A549 (cell line): ENCODE measurements around the gene VOPP1.

ENCODE experiments used
- CTCF ChIP-seq: fragments of >200 bp; sonication (Bioruptor Twin); formaldehyde crosslinking; IDR thresholded peaks from 3 replicates; pipeline ENCODE4 v1.5.1; 2016
- MAX ChIP-seq: IDR thresholded peaks from 2 replicates; pipeline ENCODE4 v1.6.1; 2012
- PHF8 ChIP-seq: fragments of 200-600 bp; sonication (generic); IDR thresholded peaks from 2 replicates; pipeline ENCODE4 v1.6.1; 2016; ENCODE audit warnings: low read depth, mild to moderate bottlenecking, antibody characterized with exemption, moderate library complexity, borderline replicate concordance
- POLR2A ChIP-seq: IDR thresholded peaks from 2 replicates; pipeline ENCODE4 v1.6.1; 2012; ENCODE audit warnings: mild to moderate bottlenecking, low read length
- RAD21 ChIP-seq, 2 experiments: fragments of >200 bp in 1 of 2; sonication (Bioruptor Twin) in 1 of 2; formaldehyde crosslinking in 1 of 2; IDR thresholded peaks in 1 of 2; conservative IDR thresholded peaks in 1 of 2; 2 replicates in 1 of 2; 3 replicates in 1 of 2; pipeline ENCODE4 v1.6.1; 2012 to 2018; ENCODE audit warnings: inconsistent platforms in 1 of 2
- REST ChIP-seq: fragments of 200-600 bp; sonication (generic); IDR thresholded peaks from 2 replicates; pipeline ENCODE4 v1.6.1; 2016; ENCODE audit warnings: antibody characterized with exemption, mild to moderate bottlenecking, moderate library complexity
- RNF2 ChIP-seq: fragments of 200-600 bp; sonication (generic); IDR thresholded peaks from 2 replicates; pipeline ENCODE4 v1.6.1; 2016; ENCODE audit warnings: low read depth, mild to moderate bottlenecking, antibody characterized with exemption, moderate library complexity, borderline replicate concordance
- SREBF2 ChIP-seq: fragments of 450-650 bp; IDR thresholded peaks from 2 replicates; pipeline ENCODE4 v1.6.1; 2014; ENCODE audit warnings: mild to moderate bottlenecking, moderate library complexity
- USF2 ChIP-seq: fragments of 450-650 bp; IDR thresholded peaks from 2 replicates; pipeline ENCODE4 v1.6.1; 2014; ENCODE audit warnings: antibody characterized with exemption

- TF ChIP-seq USF2 (no peak), CTCF (no peak), PHF8 (no peak), RAD21 (conservative IDR thresholded peaks at IDR 0.05 in 1 of 2, IDR thresholded peaks at IDR 0.05 in 1 of 2) (no peak), RNF2 (no peak), POLR2A (no peak), MAX (no peak), SREBF2 (no peak), REST (no peak)
Observed at GRCh38 chr7:55587687-55588378, 15.5 kb upstream of the VOPP1 start.
